OCI-M2 (cell line): ENCODE data around the gene RB1.

ENCODE experiments used
- DNase-seq: peaks from one replicate; lab custom pipeline; 2025; ENCODE audit not compliant: unreplicated experiment; lab: John Stamatoyannopoulos, UW

The RB1 gene

GRCh38 chr13:48526286-48526685 is 222.7 kb downstream of the RB1 start:
- DNase-seq = no peak

- no peak for DNase-seq
Observed at GRCh38 chr13:48527955-48528354, 224.4 kb downstream of the RB1 start.

- no peak for DNase-seq
Observed at GRCh38 chr13:48528720-48529119, 225.2 kb downstream of the RB1 start.

DNA sequence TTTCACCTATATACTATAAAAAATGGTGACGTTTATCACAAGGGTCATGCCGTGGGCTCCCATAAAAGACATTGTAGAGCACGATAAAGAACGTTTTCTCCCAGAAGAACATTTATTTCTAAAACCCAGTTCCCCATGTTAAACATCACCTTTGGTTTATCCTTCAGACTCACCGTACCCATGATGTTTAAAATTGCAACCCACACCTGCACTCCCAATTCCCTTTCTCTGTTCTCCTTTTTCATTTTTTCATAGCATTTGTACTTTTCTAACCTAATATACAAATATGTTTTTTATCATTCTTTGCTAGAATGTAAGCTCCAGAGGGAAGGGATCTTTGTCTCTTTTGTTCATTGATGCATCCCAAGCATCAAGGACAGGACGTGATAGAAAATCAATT is 227.3 kb downstream of the RB1 start:
- no peak for DNase-seq
